Mesothelial cell of epicardium (in vitro differentiated cells): ENCODE measurements around the gene NKX2-3. TPM values are rescaled to one million over a fixed set of nuclear protein-coding genes. Genes with fewer than 3 reads are reported as not detected.

Experiments
- DNase-seq, 2 experiments: peaks; one replicate each; pipeline ENCODE4 v3.0.0; 2021; ENCODE audit warnings: low spot score in 2 of 2; ENCODE audit not compliant: unreplicated experiment in 2 of 2
- H3K27ac Mint-ChIP-seq: 2 replicates; pipeline ENCODE4 v1.8.0; 2021; ENCODE audit warnings: mixed read lengths
- H3K27me3 Mint-ChIP-seq: 2 replicates; pipeline ENCODE4 v1.8.0; 2021; ENCODE audit warnings: low read depth, mixed read lengths
- H3K36me3 Mint-ChIP-seq: 2 replicates; pipeline ENCODE4 v1.8.0; 2021; ENCODE audit warnings: mixed read lengths
- H3K4me1 Mint-ChIP-seq: 2 replicates; pipeline ENCODE4 v1.8.0; 2021; ENCODE audit warnings: mixed read lengths
- H3K4me3 Mint-ChIP-seq: 2 replicates; pipeline ENCODE4 v1.8.0; 2021; ENCODE audit warnings: mild to moderate bottlenecking, moderate library complexity, mixed read lengths
- H3K9me3 Mint-ChIP-seq: 2 replicates; pipeline ENCODE4 v1.8.0; 2021; ENCODE audit warnings: mixed read lengths
- total RNA-seq: library from RNA; stranded (reverse); gene quantifications from 3 replicates; pipeline ENCODE4 v1.2.1, GENCODE V29; 2021
- TF ChIP-seq, protein P1 (sequence below): fragments of 200-600 bp; sonication (generic); IDR thresholded peaks from one replicate; pipeline ENCODE4 v1.5.0; 2021; ENCODE audit warnings: antibody characterized with exemption; ENCODE audit not compliant: unreplicated experiment

NKX2-3 gene
- total RNA-seq, 1 donor from 2014 or later, result not detected

DNA sequence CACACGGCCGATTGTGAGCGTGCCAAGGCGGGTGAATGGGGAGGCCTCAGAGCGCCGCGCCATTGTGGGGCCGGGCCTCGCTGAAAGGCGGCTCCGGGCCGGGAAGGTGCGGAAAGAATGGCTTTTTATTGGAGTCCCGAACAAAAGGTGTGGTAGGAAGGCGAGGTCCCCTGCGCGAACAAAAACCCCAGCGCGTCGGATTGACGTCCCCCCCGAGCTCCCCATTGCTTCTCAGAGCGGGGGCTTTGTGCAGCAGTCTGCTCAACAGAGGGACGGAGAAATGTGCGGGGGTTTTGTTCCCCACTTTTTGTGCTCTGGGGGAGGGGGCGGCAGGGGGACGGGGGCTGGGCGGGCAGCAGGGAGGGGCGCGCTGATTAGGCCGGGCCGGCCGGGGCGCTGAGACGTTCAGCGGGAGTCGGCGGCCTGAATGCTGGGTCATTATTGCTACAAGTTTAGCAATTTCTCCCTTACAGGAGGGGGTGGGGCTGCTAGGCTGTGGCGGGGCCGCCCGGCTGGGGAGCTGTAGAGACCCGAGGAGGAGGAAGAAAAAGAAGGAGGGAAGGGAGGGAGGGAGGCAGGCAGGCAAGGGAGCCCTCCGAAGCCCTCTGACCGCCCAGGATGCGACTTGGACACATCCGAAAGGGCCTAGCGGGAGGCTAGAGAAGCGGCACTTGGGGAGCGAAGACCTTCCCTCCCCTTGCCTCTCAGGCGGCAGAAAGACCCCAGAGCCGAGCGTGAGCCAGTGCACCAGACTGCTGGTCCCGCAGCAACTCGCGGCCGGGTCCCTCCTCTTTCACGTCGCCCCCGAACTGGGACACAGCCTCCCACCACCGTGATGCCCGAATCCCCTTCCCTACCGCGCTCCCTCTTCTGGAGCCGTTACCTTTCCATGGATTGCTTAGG is 4.6 kb downstream of the NKX2-3 start:
- DNase-seq, result no peak
- H3K27me3 Mint-ChIP-seq, result peaks cover 96% of the 10 kb centered on the region
- TF ChIP-seq, protein P1, sequence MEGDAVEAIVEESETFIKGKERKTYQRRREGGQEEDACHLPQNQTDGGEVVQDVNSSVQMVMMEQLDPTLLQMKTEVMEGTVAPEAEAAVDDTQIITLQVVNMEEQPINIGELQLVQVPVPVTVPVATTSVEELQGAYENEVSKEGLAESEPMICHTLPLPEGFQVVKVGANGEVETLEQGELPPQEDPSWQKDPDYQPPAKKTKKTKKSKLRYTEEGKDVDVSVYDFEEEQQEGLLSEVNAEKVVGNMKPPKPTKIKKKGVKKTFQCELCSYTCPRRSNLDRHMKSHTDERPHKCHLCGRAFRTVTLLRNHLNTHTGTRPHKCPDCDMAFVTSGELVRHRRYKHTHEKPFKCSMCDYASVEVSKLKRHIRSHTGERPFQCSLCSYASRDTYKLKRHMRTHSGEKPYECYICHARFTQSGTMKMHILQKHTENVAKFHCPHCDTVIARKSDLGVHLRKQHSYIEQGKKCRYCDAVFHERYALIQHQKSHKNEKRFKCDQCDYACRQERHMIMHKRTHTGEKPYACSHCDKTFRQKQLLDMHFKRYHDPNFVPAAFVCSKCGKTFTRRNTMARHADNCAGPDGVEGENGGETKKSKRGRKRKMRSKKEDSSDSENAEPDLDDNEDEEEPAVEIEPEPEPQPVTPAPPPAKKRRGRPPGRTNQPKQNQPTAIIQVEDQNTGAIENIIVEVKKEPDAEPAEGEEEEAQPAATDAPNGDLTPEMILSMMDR, result no peak
- H3K4me3 Mint-ChIP-seq, result peak overlapping the region; percentile 52
- no peaks in the 10 kb centered on the region for H3K9me3 Mint-ChIP-seq
- H3K27ac Mint-ChIP-seq, result no peak overlapping the region
- peaks cover 13% of the 10 kb centered on the region for H3K4me1 Mint-ChIP-seq
- no peaks in the 10 kb centered on the region for H3K36me3 Mint-ChIP-seq

DNA sequence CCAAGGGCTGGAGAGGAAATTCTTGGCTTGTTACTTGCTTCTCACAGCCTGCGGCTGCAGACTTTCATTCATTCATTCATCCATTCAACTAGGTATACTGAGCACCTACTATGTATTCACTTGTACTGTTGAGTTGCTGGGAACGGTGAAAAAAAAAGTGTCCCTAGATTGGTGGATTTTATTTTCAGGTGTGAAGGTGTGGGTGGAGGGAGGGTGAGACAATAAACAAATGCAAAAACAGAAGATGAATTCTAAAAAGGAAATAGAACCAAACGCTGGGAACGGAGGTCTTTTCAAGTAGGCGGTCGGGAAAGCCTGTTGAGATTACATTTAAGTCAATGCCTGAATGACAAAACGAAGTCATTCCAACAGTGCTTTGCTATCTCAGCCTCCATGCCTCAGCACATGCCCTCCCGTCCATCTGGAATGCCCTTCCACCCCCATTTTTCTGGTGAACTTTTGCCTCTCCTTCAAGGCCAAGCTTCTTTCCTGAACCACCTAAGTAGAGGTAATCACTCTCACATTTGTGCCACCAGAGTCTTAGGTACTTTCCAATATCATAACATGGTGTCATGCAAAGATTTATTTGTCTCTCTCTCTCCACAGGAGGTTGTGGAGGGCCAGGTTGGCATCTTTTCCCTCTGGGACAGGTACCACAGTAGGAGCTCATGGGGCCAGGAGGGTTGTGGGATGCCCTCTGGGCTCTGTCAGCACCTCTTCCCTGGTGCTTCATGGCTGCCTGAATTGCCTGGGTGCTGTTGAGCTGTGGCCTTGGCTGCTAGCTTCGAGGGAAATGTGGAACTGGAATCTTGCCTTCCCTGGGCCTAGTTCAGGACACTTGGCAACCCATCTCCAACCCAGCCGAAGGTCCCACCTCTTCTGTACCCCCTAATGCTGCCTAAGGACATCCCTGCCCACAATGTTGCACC is 5.5 kb downstream of the NKX2-3 start:
- no peaks in the 10 kb centered on the region for H3K9me3 Mint-ChIP-seq
- peaks cover 96% of the 10 kb centered on the region for H3K27me3 Mint-ChIP-seq
- H3K36me3 Mint-ChIP-seq, result no peaks in the 10 kb centered on the region
- TF ChIP-seq, protein P1, result no peak
- DNase-seq, result no peak
- H3K27ac Mint-ChIP-seq, result no peak overlapping the region
- H3K4me1 Mint-ChIP-seq, result peaks cover 11% of the 10 kb centered on the region
- no peak overlapping the region for H3K4me3 Mint-ChIP-seq

DNA sequence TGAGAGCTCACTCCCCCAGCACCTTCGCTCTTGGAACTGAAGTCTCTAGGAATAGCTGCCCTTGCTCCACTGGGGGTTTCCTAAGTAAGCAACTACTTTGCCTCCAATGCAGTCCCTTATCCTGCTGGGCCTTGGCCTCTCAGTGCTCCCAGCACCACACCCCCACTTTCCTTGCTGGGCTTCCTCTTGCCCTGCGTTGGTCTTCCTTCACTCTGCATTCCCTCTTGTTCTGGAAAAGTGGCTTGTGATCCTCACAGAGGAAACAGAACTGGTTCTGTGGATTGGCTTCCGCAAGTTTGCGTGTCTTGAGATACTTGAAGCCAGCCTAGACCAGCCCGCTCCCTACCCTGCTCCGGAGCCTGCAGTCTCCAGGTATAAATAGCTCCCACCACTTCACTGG is 6.4 kb downstream of the NKX2-3 start:
- H3K36me3 Mint-ChIP-seq, result no peaks in the 10 kb centered on the region
- H3K9me3 Mint-ChIP-seq, result no peaks in the 10 kb centered on the region
- no peak overlapping the region for H3K4me3 Mint-ChIP-seq
- peaks cover 11% of the 10 kb centered on the region for H3K4me1 Mint-ChIP-seq
- peaks cover 96% of the 10 kb centered on the region for H3K27me3 Mint-ChIP-seq
- no peak overlapping the region for H3K27ac Mint-ChIP-seq
- TF ChIP-seq, protein P1, result no peak
- DNase-seq, result no peak

DNA sequence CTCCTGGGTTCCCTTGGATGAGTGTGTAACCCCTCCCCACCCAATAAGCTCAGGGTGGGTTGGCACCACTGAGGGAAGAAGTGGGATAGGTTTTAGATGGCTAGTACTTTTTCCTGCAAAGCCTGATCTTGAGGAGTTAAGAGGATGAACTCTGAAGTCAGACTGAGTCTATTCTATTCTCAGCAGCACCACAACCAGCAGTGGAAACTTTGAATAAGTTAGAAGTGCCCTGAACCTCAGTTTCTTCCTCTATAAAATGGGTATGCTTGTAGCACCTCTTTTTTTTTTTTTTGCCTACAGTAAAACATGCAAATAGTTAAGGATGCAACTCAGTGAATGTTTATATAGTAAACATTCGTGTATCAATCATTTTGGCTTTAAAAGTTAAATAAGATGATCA is 7.1 kb downstream of the NKX2-3 start:
- H3K9me3 Mint-ChIP-seq, result no peaks in the 10 kb centered on the region
- H3K4me1 Mint-ChIP-seq, result peaks cover 9% of the 10 kb centered on the region
- no peak overlapping the region for H3K4me3 Mint-ChIP-seq
- TF ChIP-seq, protein P1, result no peak
- H3K27me3 Mint-ChIP-seq, result peaks cover 96% of the 10 kb centered on the region
- no peak for DNase-seq
- H3K36me3 Mint-ChIP-seq, result no peaks in the 10 kb centered on the region
- H3K27ac Mint-ChIP-seq, result no peak overlapping the region

DNA sequence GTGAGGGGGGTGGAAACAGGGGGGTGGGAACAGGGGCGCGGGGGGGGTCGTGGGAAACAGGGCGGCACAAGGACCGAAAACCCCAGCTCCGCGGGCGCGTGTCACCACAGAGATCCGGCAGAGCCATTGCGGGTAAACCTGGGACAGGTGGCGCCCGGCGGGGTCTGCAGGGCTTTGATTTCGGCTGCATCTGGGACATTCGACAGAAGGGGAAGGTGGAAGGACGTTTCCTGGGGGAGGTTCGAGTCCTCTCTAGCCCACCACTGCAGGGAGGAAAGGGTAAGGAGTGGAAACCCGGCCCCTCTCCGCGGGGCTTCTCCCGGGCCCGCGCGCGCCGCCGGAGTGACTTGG is 7.5 kb downstream of the NKX2-3 start:
- TF ChIP-seq, protein P1, result no peak
- Mint-ChIP-seq H3K9me3 (no peaks in the 10 kb centered on the region), H3K36me3 (no peaks in the 10 kb centered on the region), H3K4me1 (peaks cover 7% of the 10 kb centered on the region), H3K27me3 (peaks cover 97% of the 10 kb centered on the region), H3K4me3 (no peak overlapping the region), H3K27ac (no peak overlapping the region)
- DNase-seq, result no peak
